ENCODE measurements around the gene ATP2B2.
"Not testable (repeated sequence)": the region's sequence is repeated elsewhere in the genome, so short reads cannot be mapped to it uniquely, and the experiment has no call there.

Gene ATP2B2

DNA sequence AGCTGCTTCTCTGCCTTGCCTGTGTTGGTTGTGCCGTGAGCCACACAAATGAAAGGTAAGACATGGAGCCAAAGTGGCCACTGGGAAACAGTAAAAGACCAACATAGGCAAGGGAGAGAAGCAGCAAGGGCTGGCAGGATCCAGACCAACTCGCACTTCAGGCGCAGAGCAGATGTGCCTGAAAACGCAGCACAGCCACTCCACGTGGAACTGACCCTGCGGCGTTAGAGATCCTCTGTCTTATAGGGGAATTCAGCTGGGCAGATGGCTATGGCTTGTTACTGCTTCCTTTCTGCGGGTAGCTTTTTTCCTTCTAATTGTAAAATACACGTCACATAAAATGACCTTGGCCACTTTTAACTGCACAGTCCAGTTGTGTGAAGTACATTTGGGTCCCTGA, 202.3 kb downstream of the ATP2B2 start:
- no peak for DNase-seq (ENCODE audit: low read depth in 2 of 2)

DNA sequence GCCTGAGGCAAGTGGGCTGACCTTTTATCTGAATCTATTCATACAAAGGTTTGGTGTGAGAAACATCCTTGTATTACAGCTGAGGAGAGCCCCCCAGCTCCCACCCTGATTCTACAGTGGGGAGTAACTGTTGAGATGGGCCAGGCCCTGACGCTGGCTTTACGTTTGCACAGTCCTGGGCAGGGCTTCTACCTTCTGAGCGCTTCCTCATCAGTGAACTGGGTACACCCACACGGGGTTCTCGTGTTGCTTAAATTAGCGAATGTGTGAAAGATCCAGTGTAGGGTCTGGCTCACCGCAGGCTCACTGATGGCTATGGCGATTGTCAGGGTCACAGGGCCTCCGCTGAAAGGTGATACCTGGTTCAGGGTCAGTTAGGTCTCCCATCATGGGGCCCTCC, 205.3 kb downstream of the ATP2B2 start:
- no peak for DNase-seq (ENCODE audit: low read depth in 2 of 2)

DNA sequence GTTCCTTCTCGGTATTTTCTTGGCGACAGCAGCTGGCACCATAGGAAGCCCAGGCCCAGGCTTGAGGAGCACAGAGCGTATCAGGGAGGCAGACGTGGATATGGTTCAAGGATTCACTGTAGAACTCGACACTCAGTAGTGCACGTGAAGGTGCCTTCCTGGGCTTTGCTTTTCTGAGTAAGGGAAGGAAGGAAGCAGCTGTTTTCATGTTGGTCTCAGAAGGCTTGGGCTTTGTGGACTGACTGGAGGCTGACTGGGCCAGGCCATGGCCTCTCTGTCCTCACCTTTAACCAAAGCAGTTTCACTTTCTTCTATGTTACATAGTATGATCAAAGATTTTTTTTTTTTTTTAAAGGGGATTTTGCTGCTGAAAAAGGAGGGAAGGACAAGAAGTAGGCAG, 205.7 kb downstream of the ATP2B2 start:
- DNase-seq (ENCODE audit: low read depth in 2 of 2) = no peak

DNA sequence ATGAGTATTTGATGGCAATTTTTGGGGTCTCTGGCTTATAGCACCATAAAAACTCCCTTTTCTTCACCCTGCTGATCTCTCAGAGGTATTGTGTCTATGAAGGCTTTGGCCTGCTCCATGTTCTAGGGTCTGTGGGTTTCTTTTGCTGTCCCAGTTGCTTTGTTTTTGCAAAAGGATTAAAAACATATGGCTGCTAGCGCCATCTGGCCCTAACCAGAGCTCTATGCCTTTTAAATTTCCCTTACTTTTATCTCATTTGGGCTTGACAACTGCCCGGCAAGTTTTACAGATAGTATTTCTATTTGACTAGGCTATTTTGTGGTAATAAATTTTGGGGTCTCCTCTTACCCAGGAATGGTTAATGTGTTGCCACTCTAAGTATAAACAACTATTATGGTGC, 206.2 kb downstream of the ATP2B2 start:
- DNase-seq (ENCODE audit: low read depth in 2 of 2) = no peak

DNA sequence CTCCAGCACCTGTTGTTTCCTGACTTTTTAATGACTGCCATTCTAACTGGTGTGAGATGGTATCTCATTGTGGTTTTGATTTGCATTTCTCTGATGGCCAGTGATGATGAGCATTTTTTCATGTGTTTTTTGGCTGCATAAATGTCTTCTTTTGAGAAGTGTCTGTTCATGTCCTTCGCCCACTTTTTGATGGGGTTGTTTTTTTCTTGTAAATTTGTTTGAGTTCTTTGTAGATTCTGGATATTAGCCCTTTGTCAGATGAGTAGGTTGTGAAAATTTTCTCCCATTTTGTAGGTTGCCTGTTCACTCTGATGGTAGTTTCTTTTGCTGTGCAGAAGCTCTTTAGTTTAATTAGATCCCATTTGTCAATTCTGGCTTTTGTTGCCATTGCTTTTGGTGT, 207.3 kb downstream of the ATP2B2 start:
- not testable (repeated sequence) for DNase-seq (ENCODE audit: low read depth in 2 of 2)

DNA sequence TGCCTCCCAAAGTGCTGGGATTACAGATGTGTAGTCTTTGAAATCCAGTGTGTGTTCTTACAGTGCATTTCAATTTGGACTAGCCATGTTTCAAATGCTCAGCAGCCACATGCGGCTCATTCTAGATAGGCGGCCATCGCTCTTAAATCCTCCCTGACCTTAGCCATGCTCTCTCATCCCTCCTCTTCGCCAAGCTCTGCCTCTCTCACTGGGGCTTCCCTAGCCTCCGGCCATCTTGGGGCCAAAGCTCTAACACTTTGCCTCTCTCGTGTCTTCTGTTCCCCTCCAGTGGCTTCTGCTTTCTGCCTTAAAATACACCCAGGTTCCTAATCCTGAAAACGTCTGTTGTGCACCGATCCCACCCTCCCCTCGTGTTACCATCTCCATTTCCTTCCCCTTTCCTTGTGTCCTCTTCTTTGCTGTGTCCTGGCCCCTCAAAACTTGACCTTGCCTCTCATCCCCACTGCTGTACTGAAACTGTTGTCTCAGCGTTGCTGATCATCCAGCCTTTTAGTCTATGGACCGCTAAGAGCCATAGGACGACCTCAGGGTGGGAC, 211.3 kb downstream of the ATP2B2 start:
- no peak for DNase-seq (ENCODE audit: low read depth in 2 of 2)

DNA sequence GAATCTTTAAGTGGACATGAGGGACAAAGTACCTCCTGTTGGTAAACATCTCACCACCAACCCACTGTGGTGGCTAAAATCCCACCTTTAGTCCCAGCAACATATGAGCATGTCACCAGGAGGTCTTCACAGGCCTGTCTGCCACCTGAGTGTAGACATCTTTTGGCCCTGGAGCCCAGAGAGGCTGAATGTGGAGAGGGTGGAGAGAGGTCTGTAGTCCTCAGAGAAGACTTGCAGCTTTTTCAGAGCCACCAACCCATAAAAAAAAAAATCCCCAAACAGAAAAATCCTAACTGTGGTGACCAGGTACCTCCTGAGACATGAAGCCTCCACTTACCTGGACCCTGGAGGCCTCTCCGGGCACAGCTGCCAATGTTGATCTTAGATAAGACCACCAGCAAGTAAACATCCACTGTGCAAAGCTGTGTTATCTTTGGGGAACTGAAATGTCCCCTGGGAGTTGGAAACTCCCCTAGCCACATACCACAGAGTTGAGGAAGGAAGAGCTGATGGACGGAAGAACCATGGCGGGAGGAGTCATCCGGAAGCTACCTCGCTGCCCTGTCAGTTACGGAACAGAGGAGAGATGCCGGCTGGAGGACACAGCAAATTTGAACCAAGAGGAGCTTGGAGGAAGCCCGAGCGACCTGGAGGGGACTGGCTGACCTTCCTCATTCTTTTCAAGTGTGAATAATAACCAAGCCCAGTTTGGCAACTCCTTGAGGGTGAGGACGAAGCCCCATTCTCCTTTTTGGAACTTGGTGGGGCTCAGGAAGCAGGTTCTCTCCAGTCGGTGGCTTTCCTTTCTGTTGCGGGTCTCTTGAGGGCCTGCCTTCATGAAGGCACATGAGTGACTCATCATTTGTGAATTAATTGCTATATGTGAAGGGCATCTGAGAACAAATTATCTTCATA, 212.6 kb downstream of the ATP2B2 start, which contains the start of gene GHRL:
TSS of gene GHRL (minus strand) at position 443 of the 915 bp plus-strand sequence. CDS start 2,767 bp downstream, outside the sequence.
- DNase-seq (ENCODE audit: low read depth in 2 of 2) = no peak

DNA sequence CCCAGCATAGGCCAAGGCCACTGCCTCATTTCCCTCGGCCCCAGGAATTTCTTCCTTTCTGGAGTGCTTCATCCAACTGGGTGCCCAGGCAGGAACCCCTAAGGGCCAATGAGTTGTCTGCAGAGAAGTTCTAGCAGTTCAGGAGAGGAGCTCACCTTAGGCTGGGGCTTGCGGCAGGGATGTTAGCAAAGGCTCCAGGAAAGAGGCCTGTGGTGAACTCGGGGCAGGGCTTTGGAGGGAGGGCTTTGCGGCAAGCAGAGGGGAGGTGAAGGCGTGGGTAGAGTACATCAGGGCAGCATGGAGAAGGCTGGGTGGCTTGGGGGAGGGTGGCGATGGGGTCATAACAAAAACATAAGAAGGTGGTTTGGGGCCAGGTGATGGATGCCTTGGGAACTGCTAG, 213.7 kb downstream of the ATP2B2 start:
- DNase-seq (ENCODE audit: low read depth in 2 of 2) = no peak

DNA sequence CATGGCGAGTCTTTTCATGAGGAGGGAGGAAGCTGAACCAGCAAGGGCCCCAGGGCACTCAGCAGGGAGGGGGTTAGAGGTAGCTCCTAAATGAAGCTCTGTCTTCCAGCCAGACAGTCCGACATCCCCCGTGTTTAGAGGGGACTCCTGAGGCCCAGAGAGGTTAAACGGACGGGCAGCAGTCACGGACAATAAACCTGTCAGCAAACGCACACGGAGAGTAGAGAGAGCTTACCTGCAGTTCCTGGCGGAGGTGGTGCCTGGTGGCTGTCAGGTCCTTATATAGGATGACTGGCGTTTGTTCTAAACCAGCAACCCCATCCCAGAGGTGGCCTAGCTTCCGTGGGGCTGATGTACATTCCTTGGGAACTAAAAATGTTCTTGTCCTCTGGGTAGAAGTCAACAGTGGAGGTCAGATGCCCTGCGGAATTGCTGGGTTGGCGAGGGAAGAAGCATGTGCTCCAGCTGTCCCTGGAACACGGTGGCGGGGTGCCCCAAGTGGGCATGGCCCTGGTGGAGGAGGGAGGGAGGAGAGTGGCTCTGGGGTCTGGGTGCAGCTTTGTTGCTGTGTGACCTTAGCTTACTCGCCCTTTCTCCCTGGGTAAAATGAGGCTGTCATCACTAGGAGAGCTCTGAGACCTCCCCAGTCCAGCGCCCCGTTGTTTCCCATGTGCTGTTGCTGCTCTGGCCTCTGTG, 214.8 kb downstream of the ATP2B2 start:
- DNase-seq (ENCODE audit: low read depth in 2 of 2) = no peak

DNA sequence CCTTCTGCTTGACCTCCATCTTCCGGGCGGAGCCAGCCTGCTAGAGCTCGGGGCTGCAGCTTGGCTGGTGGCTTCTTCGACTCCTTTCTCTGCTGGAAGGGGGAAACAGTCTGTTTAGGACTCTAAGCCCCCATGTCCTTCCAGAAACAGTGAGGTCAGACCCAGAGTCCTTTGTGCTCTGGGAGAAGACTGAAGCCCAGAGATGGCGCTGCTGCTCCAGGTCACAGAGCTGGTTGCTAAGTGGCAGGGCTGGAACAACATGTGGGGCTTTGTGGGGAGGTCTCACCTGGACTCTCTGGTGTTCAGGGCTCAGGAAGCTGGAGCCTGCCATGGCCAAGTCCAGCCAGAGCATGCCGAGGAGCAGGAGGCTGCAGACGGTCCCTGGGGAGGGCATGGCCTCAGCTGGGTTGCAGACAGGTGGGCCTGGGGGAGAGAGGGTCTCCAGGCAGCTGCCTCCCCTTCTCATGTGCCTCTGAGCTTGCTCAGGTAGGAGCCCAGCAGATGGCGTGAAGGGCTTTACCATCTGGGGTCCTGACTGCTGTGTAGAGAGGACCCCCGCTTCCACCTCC, 215.5 kb downstream of the ATP2B2 start:
- DNase-seq (ENCODE audit: low read depth in 2 of 2) = no peak

DNA sequence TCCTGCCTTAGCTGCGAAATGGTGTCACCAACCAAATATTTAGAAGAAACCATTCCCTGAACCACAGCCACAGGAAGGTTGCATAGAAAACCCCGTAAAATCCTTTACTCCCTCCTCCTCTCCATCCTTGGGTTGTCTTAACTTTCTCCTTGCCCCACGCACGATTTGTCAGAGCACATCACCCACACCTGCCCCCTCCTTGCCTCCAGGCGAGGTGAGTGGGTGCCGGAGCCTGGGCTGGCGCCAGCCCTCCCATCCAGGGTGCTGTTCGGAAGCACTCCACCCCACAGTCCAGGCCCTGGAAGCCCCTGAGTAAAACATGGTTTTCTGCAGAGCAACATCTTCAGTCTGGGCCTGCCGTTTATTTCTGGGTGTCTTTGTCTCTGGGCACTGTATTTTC, 216.3 kb downstream of the ATP2B2 start:
- no peak for DNase-seq (ENCODE audit: low read depth in 2 of 2)

DNA sequence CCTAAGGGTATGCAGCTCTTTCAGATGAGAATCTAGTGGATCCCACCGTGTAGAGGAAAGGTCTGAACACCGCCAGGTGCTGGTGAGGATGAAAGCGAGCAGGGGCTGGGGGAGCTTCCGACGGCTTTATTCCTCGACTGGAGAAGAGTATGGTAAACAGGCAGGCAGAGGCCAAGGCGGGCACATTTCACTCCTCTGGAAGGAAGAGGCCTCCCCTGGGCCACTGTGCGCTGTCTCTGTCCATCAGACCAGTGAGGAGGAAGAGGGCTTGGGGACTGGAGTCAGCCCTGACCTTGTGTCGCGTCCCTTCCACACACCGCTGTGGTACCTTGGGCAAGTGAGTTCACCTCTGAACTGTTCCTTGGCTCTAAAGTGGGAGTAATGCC, 216.8 kb downstream of the ATP2B2 start:
- no peak for DNase-seq (ENCODE audit: low read depth in 2 of 2)

DNA sequence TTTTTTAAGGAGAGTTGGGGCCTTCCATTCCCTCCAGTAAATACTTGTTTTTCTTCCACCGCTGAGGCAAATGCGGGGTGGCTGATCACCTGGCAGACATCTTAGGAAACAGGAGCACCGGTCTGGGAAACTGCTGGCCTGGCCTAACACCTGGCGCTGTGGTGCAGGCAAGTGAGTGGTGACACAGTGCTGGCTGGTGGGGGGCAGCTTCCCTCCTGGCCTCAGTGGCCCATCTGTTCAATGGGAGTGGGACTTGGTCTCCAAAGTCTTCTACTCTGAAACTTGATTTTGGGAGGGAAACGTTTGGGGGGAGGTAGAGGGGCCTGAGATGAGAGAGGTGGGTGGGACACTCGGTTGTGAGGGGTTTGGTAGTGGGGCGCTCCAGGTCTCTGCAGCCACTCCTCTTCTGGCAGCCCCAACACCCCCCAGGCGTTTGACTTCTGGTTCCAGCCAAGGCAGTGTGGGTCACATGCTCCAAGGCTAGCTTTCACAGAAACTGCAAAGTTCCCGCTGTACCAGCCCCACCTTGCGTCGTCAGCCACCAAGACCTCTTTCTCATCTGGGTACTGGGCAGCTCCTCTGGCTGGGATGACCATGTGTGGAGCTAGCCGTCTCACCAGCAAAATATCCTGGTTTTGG, 217.3 kb downstream of the ATP2B2 start:
- DNase-seq (ENCODE audit: low read depth in 2 of 2) = no peak

DNA sequence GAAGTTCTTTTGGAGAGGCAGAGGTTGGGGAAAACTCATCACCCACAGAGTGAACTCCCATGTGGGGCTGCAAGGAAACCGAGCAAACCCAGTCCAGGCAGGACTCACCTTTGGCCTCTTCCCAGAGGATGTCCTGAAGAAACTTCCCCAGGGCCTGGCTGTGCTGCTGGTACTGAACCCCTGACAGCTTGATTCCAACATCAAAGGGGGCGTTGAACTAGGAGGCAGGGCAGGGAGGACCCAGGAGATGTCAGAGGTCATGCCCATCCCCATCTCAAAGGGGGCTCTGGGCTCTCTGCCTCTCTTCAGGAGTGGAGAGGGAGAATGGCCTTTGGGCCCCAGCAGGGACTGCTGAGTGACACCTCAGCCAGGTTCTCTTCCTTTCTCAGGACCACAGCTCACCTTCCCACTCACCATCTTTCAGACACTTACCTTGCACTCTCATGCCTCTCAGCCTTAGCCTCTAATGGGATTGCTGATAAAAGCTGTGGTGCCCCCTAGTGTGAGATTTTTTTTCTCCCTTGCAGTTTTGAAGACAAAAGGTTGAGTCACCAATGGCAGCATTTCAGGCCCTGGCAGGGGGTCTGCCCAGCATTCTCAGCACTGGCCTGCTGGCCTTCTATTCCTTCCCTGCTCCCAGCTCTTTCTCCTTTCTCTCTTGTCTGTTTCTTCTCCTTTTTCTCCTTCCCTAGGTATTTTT, 218.6 kb downstream of the ATP2B2 start:
- no peak for DNase-seq (ENCODE audit: low read depth in 2 of 2)

DNA sequence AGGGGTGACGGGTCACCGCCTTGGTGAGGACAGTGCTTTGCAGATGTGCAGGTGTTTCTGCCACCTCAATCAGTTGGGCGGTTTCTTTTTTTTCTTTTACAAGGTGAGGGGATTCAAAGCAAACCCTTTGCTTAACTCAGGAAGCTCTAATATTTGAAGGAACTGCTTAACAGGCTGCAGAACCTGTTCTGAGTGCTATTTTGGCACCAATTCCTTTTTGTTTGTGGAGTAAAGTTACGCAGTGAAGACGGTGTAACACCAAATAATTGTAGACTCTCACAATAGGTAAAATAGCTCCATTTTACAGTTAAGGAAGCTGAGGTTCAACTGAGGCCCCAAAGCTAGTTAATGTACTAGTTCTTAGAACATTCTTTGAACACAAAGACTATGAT, 219.3 kb downstream of the ATP2B2 start:
- DNase-seq (ENCODE audit: low read depth in 2 of 2) = no peak

DNA sequence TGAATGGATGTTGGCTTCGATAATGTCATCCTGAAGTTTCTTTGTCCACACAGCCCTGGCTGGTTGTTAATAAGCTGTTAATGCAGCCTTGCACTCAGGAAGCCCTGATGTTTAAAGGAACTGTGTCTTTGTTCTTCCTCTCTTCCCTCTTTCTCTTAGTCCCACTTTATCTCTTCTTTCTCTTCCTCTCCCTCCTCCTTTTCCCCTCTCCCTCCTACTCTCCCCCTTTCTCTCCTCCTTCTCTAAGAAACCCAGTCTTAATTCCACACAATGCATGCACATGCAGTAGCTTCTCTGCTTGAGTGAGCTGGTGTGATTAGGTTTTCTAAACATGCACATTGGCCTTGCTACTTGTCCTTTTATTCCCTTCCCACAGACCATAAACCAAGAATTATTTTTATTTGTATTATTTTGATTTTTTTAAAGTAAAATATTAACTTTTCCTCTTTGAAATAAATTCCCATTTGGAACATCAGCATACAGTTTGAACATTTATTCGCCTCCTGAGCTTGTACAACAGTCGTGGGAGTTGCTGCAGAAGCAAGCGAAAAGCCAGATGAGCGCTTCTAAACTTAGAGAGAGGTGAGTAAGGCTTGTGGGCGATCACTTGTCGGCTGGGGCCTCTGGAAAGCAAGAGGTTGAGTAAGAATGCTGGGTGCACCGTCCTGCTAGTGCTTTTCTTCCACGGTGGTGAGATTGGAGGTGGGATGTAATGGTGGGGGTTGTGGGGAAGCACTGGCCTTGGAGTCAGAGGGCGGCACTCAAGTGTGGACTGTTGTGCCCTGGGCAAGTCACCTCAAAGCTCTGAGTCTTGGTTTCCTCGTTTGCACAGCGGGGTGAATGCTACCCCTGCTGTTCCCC, 219.9 kb downstream of the ATP2B2 start:
- DNase-seq (ENCODE audit: low read depth in 2 of 2) = no peak

DNA sequence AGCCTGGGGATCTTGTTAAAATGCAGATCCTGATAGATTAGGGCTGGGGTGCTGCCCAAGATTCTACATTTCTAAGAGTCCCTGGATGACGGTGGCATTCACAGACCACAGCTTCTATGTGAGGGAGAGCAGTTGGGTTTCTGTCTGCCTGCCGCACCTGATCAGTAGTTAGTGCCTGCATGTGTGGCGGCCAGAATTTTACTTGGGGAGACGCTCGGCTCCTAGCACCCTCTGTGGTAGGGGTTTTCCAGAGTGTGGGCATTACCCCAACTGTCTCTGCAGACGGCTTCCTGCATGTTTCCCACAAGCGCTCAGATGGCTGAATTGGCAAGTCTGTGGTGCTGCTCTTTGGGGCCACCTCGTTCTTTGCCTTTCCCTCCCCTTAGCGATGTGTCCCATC, 220.9 kb downstream of the ATP2B2 start:
- peak in 1 of 2 donors; percentile 25 for DNase-seq (ENCODE audit: low read depth in 2 of 2)

DNA sequence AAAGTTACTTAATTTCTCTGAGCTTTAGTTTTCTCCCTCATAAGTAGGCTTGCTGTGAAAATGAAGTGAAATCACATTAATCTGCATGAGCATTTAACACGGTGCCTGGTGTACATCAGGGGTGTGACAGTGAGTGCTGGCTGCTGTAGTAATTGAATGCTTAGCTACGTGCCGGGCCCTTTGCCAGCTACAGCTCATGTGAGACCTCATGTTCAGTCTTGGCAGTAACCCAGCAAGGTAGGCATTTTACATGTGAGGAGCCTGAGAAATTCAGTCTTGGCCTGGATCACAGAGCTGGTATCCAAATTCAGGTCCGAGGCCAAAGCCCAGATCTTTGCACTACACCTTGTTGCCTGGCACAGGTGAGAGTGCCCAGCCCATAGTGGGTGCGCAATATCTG, 221.7 kb downstream of the ATP2B2 start:
- no peak for DNase-seq (ENCODE audit: low read depth in 2 of 2)

DNA sequence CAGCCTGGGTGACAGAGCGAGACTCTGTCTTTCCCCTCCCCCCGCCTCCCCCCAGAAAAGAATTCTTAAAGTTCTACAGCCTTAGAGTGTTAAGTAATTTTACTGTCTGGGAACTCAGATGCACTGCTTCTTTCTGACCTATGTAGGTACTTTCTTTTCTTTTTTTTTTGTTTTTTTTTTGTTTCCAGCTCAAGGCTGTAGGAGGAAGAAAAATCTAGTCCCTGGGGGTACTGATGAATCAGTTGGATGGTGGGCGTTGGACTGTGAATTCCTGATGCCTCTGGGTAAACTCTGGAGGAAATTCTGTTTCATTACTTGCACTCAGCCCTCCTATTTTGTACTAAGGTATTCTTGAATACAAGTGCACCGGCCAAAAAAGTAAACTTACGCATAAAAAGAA, 223.4 kb downstream of the ATP2B2 start:
- no peak for DNase-seq (ENCODE audit: low read depth in 2 of 2)

DNA sequence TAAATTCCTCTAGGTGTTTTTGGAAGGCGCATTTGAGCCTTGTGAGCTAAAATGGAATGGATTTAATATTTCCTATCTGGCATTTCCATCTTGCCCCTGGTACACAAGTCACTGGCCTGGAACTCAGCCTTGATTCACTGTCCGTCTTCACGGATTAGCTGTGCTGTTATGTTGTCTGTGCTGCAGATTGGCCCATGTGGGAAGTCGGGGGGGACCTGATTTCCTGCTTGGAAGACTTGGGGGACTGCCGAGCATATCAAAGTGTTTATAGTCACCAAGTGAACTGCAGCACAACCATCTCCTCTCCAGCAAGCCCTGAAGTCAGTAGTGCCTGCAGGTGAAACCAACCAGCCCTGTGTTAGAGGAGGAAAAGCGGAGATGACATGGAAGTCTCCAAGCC, 224.8 kb downstream of the ATP2B2 start:
- no peak for DNase-seq (ENCODE audit: low read depth in 2 of 2)

DNA sequence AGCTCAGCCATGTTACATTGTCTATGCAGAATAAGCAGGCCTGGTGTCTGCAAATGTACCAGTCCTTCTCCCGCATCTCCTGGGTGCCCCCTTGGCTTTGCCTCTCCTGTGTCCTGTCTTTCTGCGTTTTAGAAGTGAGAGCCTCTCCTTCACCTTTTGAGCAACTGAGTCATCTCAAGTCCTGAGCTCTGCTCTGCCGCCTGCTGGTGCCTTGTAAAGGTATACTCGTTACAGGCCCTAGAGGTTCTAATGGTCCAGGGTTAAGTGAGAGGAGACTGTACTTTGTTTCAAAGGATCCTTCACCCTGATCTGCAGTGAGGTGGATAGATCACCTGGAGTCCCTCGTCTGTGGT, 225.2 kb downstream of the ATP2B2 start:
- DNase-seq (ENCODE audit: low read depth in 2 of 2) = no peak
